ENCODE measurements around the gene PTPRM. TPM values are rescaled to one million over a fixed set of nuclear protein-coding genes. Genes with fewer than 3 reads are reported as not detected.

Gene PTPRM
- total and polyA plus RNA-seq, 2 experiments from 2014 or later = 1.6 to 5.3 TPM

- peak; percentile 35 for TF ChIP-seq REST (IDR thresholded peaks at IDR 0.05; ENCODE audit: unreplicated experiment)
Observed at GRCh38 chr18:8412117-8412516, 845.0 kb downstream of the PTPRM start (continued).

GRCh38 chr18:8413189-8413588 is 846.1 kb downstream of the PTPRM start:
- Histone ChIP-seq H3K4me1 (ENCODE audit: insufficient read depth) (no peaks in the 10 kb centered on the region), H3F3A (replicated peaks; ENCODE audit: low read depth) (no peaks in the 10 kb centered on the region), H3K79me2 (replicated peaks; ENCODE audit: insufficient read depth) (no peaks in the 10 kb centered on the region), H3K27ac (ENCODE audit: low read depth) (no peak overlapping the region), H3K36me3 (ENCODE audit: insufficient read depth) (no peaks in the 10 kb centered on the region; the same call in 1 of the 2 replicates), H4K20me1 (replicated peaks; ENCODE audit: insufficient read depth) (no peaks in the 10 kb centered on the region), H3K27me3 (ENCODE audit: insufficient read depth) (no peaks in the 10 kb centered on the region), H3K4me3 (no peak overlapping the region), H3K9me2 (ENCODE audit: insufficient read depth) (peaks cover 11% of the 10 kb centered on the region; the same call in 1 of the 2 replicates), H3K4me2 (no peak overlapping the region), H2AFZ (no peak overlapping the region)
- Mint-ChIP-seq H3K27me3 (ENCODE audit: insufficient read depth, low read depth, poor library complexity) (peaks cover 3% of the 10 kb centered on the region), H3K27ac (no peak overlapping the region), H3K4me3 (no peak overlapping the region), H3K9me3 (peaks cover 31% of the 10 kb centered on the region), H3K4me1 (no peaks in the 10 kb centered on the region), H3K36me3 (ENCODE audit: low read depth) (peaks cover 25% of the 10 kb centered on the region)
- ATAC-seq (no peak), DNase-seq (ENCODE audit: low spot score) (no peak)
- no peak for TF ChIP-seq ETS1 (IDR thresholded peaks at IDR 0.05)
- no peak for TF ChIP-seq POLR2AphosphoS5 (IDR thresholded peaks at IDR 0.05; ENCODE audit: low read depth)
- TF ChIP-seq CREB1 (CRISPR knock-in tag; IDR thresholded peaks at IDR 0.05; ENCODE audit: low read depth) = no peak
- TF ChIP-seq ZNF462 (CRISPR knock-in tag; IDR thresholded peaks at IDR 0.05) = no peak
- no peak for TF ChIP-seq CTCF (conservative IDR thresholded peaks at IDR 0.05; ENCODE audit: low read depth in 2 of 2)
- no peak for TF ChIP-seq NANOG (IDR thresholded peaks at IDR 0.05; ENCODE audit: borderline replicate concordance)
- no peak for TF ChIP-seq EZH2phosphoT487 (IDR thresholded peaks at IDR 0.05; ENCODE audit: unreplicated experiment)
- TF ChIP-seq REST (IDR thresholded peaks at IDR 0.05; ENCODE audit: unreplicated experiment) = no peak
